ENCODE measurements around the gene HACD4. TPM values are rescaled to one million over a fixed set of nuclear protein-coding genes. Genes with fewer than 3 reads are reported as not detected.
"Not testable (repeated sequence)": the region's sequence is repeated elsewhere in the genome, so short reads cannot be mapped to it uniquely, and the experiment has no call there.

HACD4 gene
- total and polyA plus RNA-seq, 2 donors (not counting 3 experiments of a cell fraction or from before 2014, with no cell fraction given), result 1.3 to 1.4 TPM

DNA sequence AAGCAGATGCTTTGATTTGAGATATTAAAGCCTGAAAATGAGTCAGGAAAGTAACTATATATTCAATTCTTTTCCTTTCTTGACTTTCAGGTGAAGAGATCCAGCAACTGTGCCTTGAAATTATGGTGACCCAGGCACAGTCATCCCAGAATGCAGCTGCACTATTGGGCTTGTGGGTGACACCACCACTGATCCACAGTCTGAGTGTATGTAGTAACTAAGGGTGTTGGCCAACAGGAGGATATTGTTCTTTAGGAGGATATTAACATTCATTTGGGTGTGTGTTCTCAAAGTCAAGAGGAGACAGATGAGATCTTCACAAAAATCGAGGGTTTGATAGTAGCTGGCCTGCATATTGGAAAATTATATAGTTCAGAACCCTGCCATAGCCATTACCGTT lies 53.2 kb downstream of the HACD4 start:
- CTCF ChIA-PET, result no interaction called here
- no peak for FAIRE-seq
- Histone ChIP-seq H3K27me3 (ENCODE audit: control insufficient read depth in 2 of 2, insufficient read depth in 2 of 2, low read length in 2 of 2) (no peaks in the 10 kb centered on the region), H3K4me3 (replicated peaks in 1 of 3; ENCODE audit: insufficient read depth in 1 of 3, low read depth in 1 of 3, low read length in 3 of 3) (no peak overlapping the region), H3K27ac (ENCODE audit: insufficient read depth, low read depth, low read length) (no peak overlapping the region), H3K4me2 (ENCODE audit: insufficient read depth, low read length) (no peak overlapping the region), H3K79me2 (ENCODE audit: control insufficient read depth, insufficient read depth, low read length) (no peaks in the 10 kb centered on the region), H3K36me3 (ENCODE audit: control insufficient read depth in 2 of 2, extremely low read depth in 1 of 2, insufficient read depth in 2 of 2, low read length in 2 of 2) (peaks cover 3 to 5% of the 10 kb centered on the region in 2 experiments), H2AFZ (ENCODE audit: low read depth, low read length) (no peak overlapping the region), H3K4me1 (ENCODE audit: control insufficient read depth, extremely low read depth, insufficient read depth, low read length) (peaks cover 6% of the 10 kb centered on the region), H3K9me1 (replicated peaks; ENCODE audit: control insufficient read depth, extremely low read depth, insufficient read depth, low read length) (no peaks in the 10 kb centered on the region), H4K20me1 (replicated peaks; ENCODE audit: control insufficient read depth, extremely low read depth, insufficient read depth, low read length) (no peaks in the 10 kb centered on the region), H3K9ac (replicated peaks; ENCODE audit: extremely low read depth, insufficient read depth, low read length) (no peak overlapping the region), H3K9me3 (replicated peaks; ENCODE audit: control insufficient read depth, insufficient read depth, low read length) (no peaks in the 10 kb centered on the region)
- POLR2A ChIA-PET, result interaction anchor here (0.6 kb wide), 1 partner anchor 436 kb away, joined by 3 read pairs; no protein-coding TSS in a partner anchor
- dilution Hi-C loops (cut with MboI; ENCODE audit: extremely low pct_ligation_motif_present, low sequenced_read_pairs) (no loop called here), intact Hi-C loops (cut with micrococcal nuclease) (no loop called here)
- DNase-seq (ENCODE audit: low read depth, low spot score), result no peak
- TF ChIP-seq, protein P1, sequence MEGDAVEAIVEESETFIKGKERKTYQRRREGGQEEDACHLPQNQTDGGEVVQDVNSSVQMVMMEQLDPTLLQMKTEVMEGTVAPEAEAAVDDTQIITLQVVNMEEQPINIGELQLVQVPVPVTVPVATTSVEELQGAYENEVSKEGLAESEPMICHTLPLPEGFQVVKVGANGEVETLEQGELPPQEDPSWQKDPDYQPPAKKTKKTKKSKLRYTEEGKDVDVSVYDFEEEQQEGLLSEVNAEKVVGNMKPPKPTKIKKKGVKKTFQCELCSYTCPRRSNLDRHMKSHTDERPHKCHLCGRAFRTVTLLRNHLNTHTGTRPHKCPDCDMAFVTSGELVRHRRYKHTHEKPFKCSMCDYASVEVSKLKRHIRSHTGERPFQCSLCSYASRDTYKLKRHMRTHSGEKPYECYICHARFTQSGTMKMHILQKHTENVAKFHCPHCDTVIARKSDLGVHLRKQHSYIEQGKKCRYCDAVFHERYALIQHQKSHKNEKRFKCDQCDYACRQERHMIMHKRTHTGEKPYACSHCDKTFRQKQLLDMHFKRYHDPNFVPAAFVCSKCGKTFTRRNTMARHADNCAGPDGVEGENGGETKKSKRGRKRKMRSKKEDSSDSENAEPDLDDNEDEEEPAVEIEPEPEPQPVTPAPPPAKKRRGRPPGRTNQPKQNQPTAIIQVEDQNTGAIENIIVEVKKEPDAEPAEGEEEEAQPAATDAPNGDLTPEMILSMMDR (IDR thresholded peaks at IDR 0.05; ENCODE audit: extremely low read depth in 1 of 2, insufficient read depth in 1 of 2, low read depth in 1 of 2, low read length in 2 of 2), result no peak
- TF ChIP-seq, protein P2, sequence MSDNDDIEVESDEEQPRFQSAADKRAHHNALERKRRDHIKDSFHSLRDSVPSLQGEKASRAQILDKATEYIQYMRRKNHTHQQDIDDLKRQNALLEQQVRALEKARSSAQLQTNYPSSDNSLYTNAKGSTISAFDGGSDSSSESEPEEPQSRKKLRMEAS (IDR thresholded peaks at IDR 0.05; ENCODE audit: insufficient read depth, insufficient read length), result no peak
- TF ChIP-seq POLR2AphosphoS5 (IDR thresholded peaks at IDR 0.05; ENCODE audit: insufficient read depth, low read depth, low read length), result no peak
- no peak for TF ChIP-seq MYC (IDR thresholded peaks at IDR 0.05; ENCODE audit: low read depth, low read length)
- no peak for TF ChIP-seq FOS (IDR thresholded peaks at IDR 0.05; ENCODE audit: borderline replicate concordance, insufficient read depth, low read length)
- no TSS peak for BruUV-seq (replicated peaks)

DNA sequence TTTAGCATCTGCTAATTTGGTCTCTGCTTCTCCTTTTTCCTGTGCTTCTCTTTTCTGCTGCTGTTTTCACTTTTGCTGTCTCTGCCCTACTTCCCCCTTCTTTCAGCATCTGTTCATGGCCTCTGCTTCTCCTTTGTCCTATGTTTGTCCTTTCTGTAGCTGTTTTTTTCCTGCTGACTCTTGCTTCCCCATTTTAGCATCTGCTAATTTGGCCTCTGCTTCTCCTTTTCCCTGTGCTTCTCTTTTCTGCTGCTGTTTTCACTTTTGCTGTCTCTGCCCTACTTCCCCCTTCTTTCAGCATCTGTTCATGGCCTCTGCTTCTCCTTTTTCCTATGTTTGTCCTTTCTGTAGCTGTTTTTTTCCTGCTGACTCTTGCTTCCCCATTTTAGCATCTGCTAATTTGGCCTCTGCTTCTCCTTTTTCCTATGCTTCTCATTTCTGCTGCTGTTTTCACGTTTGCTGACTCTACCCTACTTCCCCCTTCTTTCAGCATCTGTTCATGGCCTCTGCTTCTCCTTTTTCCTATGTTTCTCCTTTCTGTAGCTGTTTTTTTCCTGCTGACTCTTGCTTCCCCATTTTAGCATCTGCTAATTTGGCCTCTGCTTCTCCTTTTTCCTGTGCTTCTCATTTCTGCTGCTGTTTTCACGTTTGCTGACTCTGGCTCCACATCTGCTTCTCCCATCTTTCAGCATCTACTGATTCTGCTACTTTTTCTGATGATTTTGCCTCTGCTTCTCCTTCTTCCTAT lies 57.1 kb downstream of the HACD4 start:
- H3K9me3 ChIP-seq (replicated peaks; ENCODE audit: control insufficient read depth, insufficient read depth, low read length); H3K27me3 ChIP-seq (ENCODE audit: control insufficient read depth in 2 of 2, insufficient read depth in 2 of 2, low read length in 2 of 2); H4K20me1 ChIP-seq (replicated peaks; ENCODE audit: control insufficient read depth, extremely low read depth, insufficient read depth, low read length); FAIRE-seq; CTCF ChIA-PET; H3K4me3 ChIP-seq (replicated peaks in 1 of 3; ENCODE audit: insufficient read depth in 1 of 3, low read depth in 1 of 3, low read length in 3 of 3); H3K4me2 ChIP-seq (ENCODE audit: insufficient read depth, low read length); intact Hi-C loops (cut with micrococcal nuclease); dilution Hi-C loops (cut with MboI; ENCODE audit: extremely low pct_ligation_motif_present, low sequenced_read_pairs); H3K9me1 ChIP-seq (replicated peaks; ENCODE audit: control insufficient read depth, extremely low read depth, insufficient read depth, low read length); BruUV-seq (replicated peaks); H3K9ac ChIP-seq (replicated peaks; ENCODE audit: extremely low read depth, insufficient read depth, low read length); POLR2A ChIA-PET; H3K27ac ChIP-seq (ENCODE audit: insufficient read depth, low read depth, low read length); H2AFZ ChIP-seq (ENCODE audit: low read depth, low read length); DNase-seq (ENCODE audit: low read depth, low spot score); H3K79me2 ChIP-seq (ENCODE audit: control insufficient read depth, insufficient read depth, low read length); H3K4me1 ChIP-seq (ENCODE audit: control insufficient read depth, extremely low read depth, insufficient read depth, low read length); H3K36me3 ChIP-seq (ENCODE audit: control insufficient read depth in 2 of 2, extremely low read depth in 1 of 2, insufficient read depth in 2 of 2, low read length in 2 of 2): not testable (repeated sequence)

DNA sequence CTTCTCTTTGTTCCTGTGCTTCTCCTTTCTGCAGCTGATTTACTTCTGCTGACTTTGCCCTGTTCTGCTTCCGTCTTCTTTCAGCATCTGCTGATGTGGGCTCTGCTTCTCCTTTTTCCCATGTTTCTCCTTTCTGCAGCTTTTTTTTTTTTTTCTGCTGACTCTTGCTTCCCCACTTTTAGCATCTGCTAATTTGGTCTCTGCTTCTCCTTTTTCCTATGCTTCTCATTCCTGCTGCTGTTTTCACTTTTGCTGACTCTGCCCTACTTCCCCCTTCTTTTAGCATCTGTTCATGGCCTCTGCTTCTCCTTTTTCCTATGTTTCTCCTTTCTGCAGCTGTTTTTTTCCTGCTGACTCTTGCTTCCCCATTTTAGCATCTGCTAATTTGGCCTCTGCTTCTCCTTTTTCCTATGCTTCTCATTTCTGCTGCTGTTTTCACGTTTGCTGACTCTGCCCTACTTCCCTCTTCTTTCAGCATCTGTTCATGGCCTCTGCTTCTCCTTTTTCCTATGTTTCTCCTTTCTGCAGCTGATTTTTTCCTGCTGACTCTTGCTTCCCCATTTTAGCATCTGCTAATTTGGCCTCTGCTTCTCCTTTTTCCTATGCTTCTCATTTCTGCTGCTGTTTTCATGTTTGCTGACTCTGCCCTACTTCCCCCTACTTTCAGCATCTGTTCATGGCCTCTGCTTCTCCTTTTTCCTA lies 58.0 kb downstream of the HACD4 start:
- H3K4me2 ChIP-seq (ENCODE audit: insufficient read depth, low read length); FAIRE-seq; H4K20me1 ChIP-seq (replicated peaks; ENCODE audit: control insufficient read depth, extremely low read depth, insufficient read depth, low read length); intact Hi-C loops (cut with micrococcal nuclease); CTCF ChIA-PET; H3K36me3 ChIP-seq (ENCODE audit: control insufficient read depth in 2 of 2, extremely low read depth in 1 of 2, insufficient read depth in 2 of 2, low read length in 2 of 2); H3K4me3 ChIP-seq (replicated peaks in 1 of 3; ENCODE audit: insufficient read depth in 1 of 3, low read depth in 1 of 3, low read length in 3 of 3); H3K27ac ChIP-seq (ENCODE audit: insufficient read depth, low read depth, low read length); H3K9me3 ChIP-seq (replicated peaks; ENCODE audit: control insufficient read depth, insufficient read depth, low read length); H3K27me3 ChIP-seq (ENCODE audit: control insufficient read depth in 2 of 2, insufficient read depth in 2 of 2, low read length in 2 of 2); H3K9me1 ChIP-seq (replicated peaks; ENCODE audit: control insufficient read depth, extremely low read depth, insufficient read depth, low read length); H3K9ac ChIP-seq (replicated peaks; ENCODE audit: extremely low read depth, insufficient read depth, low read length); H3K79me2 ChIP-seq (ENCODE audit: control insufficient read depth, insufficient read depth, low read length); H2AFZ ChIP-seq (ENCODE audit: low read depth, low read length); H3K4me1 ChIP-seq (ENCODE audit: control insufficient read depth, extremely low read depth, insufficient read depth, low read length); dilution Hi-C loops (cut with MboI; ENCODE audit: extremely low pct_ligation_motif_present, low sequenced_read_pairs); DNase-seq (ENCODE audit: low read depth, low spot score); BruUV-seq (replicated peaks): not testable (repeated sequence)
- POLR2A ChIA-PET, result interaction anchor here (0.7 kb wide), 1 partner anchor 403 kb away, joined by 3 read pairs; no protein-coding TSS in a partner anchor
